HG03025 (cell line): ENCODE results near the gene ZCCHC17.
"Not testable (repeated sequence)": the region's sequence is repeated elsewhere in the genome, so short reads cannot be mapped to it uniquely, and the experiment has no call there.

Experiments
- ATAC-seq: cut with Tn5 transposase; IDR thresholded peaks from one replicate; pipeline ENCODE4 v1.9.1; 2021; ENCODE audit warnings: mild to moderate bottlenecking, moderate library complexity; ENCODE audit not compliant: unreplicated experiment, low FRiP score

The ZCCHC17 gene, protein sequence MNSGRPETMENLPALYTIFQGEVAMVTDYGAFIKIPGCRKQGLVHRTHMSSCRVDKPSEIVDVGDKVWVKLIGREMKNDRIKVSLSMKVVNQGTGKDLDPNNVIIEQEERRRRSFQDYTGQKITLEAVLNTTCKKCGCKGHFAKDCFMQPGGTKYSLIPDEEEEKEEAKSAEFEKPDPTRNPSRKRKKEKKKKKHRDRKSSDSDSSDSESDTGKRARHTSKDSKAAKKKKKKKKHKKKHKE

DNA sequence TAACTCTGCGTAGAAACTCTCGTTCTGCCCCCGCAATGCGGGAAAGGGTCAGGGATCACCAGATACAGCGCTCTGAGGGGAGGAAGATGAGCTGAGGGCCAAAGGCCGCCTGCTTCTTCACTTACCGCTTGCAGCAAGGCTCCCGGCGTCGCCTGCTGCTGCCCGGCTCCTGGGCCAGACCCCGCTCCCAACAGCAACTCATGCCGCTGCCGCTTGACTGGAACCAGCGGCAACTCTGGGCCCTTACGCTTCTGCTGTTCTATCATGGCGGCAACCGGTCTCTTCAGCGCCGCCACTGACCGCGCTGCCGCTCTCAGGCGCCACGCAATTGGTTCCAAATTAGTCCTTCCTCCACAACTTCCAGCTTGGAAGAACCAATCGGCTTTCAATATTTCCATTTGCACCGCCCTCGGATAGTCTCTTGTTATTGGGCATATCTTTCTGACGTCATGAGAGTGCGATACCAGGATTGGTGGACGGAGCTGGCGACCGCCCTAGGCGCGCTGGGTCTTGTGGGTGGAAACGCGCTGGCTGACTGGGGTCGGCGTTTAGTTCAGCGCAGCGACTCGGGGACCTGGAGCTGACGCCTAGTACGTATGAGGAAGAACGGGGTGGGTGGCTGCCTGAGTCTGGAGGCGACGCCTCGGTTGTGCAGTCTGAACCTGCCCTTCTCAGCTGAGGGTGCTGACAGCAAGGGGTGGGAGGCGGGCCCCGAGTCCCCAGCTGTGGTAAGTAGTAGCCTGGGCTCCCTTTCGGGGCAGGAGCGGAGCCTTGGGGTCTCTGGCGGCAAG, at the start of gene ZCCHC17, which contains the start of gene SNRNP40:
ZCCHC17 (plus strand) TSS at position 547 of the 791 bp plus-strand sequence. CDS start 13,067 bp downstream, outside the sequence.
SNRNP40 (minus strand) TSS at position 303 of the 791 bp plus-strand sequence; CDS start at position 266, 37 bp downstream.
- ATAC-seq, result peak; percentile 86

DNA sequence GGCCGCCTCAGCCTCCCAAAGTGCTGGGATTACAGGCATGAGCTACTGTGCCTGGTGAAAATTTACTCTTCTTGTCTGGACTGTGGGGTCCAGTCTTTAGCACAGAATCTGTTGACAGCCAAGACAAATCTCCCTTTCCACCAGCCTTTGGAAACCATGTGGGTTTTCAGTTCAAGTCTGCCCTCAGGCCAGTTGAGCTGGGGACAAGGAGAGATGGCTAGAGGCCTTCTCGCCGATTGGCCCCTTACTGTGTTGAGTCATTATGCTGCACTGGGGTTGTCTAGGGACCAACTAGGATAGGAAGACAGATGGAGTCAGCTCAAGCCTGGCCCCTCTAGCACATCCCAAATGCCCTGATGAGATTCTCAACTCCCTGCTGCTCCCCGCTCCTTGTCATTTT, 48.6 kb upstream of the ZCCHC17 start:
- ATAC-seq, result no peak

DNA sequence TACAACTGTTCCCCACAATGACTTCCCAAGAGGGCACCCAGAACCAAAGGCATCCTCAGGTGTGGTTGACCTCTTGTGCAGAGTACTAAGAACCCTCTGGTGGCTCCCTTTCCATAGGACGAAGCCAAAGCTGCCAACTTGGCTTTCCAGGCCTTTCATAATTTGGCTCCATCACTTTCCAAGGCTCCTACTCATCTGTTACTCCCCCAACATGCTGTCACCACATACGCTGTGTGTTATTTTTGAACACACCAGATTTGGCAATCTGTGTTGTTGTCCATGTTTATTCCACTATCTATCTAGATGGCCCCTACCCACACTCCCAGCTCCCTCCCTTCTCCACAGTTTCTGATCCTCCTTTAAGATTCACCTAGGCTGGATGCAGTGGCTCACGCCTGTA, 47.0 kb upstream of the ZCCHC17 start:
- no peak for ATAC-seq

DNA sequence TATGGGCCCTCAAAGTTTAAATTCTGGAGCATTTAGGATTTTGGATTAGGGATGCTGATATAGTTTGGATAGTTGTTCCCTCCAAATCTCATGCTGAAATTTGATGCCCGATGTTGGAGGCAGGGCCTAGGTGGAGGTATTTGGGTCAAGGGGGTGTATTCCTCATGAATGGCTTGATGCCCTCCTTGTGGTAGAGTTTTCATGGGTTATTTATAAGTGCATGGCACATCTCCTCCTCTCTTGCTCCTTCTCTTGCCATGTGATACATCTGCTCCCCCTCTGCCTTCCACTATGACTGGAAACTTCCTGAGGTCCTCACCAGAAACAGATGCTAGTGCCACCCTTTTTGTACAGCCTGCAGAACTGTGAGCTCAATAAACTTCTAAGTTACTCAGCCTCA, 39.6 kb upstream of the ZCCHC17 start:
- ATAC-seq, result no peak

DNA sequence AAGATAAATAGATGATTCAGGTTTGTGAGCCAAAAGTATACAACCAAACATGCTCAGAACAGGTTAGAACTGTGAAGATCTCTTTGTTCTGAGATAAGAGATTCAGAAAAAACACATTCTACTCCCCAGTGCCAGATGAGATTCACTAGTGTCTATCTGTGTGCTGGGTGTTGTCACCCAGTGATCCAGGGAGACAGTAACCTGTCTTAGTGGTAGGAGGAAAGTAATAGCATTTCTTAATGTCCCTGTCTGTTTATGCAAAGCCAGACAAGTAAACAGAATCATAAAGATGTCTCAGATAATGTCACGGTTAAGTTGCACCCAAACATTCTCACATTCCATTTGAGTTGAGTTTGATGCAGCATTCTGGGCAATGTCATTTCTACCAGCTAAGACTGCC, 38.3 kb upstream of the ZCCHC17 start:
- no peak for ATAC-seq

DNA sequence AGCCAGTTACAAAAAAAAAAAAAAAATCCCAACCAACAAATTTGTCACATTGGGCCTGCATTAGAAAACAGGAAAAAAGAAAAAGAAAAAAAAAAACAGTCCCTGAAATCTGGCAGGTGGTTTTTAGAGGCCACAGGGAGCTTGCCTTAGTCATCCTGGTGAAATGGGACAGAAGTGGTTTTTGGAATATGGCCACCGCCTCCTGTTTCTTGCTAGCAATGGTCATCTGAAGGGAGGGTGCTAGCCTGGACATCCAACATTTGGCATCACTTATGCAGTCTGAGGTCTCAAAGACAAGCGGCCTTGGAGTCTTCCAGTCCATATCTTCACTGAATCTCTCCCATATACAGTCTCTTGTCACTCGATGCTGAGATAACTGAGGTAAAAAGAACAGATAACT, 37.1 kb upstream of the ZCCHC17 start:
- no peak for ATAC-seq

DNA sequence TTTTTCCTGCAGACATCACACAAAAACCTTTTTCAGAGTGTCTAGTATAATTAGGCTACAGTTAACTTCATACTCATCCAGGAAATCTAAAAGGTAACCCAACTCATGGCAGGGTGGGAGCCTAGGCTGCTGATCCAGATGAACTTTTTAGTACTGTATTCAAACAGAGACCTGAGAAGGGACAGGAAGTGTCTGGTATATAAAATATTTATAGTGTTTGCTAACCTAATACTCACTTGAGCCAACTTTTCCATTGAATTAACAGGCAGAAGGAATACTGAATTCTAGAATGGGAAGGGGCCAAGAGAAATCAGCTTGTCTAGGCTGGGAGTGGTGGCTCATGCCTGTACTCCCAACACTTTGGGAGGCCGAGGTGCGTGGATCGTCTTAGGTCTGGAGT, 34.9 kb upstream of the ZCCHC17 start:
- no peak for ATAC-seq

DNA sequence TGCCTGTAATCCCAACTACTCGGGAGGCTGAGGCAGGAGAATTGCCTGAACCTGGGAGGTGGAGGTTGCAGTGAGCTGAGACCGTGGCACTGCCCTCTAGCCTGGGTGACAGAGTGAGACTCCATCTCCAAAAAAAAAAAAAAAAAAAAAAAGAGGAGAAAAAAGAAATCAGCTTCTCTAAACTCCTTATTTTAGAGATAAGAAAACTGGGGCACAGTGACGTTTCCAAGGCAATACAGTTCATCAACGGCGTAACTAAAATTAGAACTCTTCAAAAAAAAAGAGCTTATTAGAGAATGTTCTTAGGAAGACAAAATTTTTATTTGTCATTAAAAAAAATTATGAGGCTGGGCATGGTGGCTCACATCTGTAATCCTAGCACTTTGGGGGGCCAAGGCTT, 34.4 kb upstream of the ZCCHC17 start:
- not testable (repeated sequence) for ATAC-seq

DNA sequence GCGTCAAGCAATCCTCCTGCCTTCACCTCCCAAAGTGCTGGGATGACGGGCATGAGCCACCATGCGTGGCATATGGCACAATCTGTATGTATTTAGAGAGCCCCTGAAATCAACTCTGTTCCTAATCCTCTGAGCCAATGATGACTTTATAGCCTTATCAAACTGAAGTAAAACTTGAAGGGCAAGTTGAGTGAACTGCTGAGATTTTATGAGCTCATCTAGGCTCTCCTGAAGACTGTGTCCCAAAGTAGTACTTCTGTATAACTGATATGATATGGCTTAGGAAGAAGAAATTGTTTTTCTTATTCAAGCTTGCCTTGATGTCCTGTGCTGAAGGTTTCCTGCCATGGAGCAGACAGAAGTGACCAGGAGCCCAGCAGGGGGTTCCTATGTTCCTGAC, 33.4 kb upstream of the ZCCHC17 start:
- ATAC-seq, result no peak

DNA sequence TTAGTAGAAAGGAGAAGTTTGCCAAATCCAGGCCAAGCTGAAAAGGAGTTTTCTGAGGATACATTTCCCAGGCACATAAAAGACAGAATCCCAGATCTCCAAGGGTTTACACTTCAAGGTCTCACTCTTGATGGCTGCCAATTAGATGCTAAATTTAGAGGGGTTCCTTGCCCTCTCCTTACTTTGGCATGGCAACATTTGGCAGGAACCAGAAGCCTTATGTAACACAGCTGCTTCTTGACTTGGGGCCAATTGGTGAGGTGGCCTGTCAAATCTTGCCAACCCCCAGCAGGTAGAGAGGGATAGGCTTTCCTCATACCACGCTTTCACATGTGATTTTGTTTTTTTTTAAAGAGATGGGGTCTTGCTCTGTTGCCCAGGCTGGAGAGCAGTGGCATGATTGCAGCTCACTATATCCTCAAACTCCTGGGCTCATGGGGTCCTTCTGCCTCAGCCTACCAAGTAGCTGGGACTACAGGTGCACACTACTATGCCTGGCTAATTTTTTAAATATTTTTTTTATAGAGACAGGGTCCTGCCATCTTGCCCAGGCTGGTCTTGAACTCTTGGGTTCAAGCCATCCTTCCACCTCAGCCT, 31.9 kb upstream of the ZCCHC17 start:
- no peak for ATAC-seq

DNA sequence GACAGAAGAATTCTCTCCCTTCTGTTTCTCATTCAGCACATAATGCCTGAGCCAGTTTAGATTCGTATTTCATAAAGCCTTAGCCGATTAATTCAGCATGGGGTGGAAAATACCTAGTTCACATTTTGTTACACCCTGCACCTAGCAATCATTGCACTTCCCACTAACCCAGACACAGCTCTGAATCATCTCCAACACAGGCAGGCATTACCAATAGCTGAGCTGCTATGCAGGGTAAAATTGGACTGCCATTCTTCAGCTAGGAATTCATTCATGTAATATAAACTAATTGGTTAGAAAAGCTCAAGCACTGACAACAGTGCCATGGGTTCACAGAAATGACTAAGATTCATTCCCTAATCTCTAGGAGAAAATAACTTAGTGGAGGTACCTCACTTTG, 30.3 kb upstream of the ZCCHC17 start:
- ATAC-seq, result no peak

DNA sequence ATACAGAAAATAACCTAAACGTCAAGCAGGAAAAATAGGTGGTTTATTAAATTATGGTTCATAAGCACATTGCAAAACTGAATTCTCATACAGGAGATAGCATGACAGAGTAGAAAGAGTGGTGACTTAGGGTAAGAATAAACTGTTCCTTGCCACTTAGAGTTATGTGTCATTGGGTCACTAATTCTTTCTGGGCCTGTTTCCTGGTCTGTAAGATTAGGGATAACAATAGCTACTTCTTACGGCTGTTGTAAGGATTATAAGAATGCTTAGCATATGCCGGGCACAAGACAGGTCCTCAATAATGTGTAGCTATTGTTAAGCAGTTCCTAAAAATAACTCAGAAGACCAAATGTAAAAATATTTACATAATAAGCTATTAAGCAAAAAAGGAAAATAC, 24.5 kb upstream of the ZCCHC17 start:
- no peak for ATAC-seq

DNA sequence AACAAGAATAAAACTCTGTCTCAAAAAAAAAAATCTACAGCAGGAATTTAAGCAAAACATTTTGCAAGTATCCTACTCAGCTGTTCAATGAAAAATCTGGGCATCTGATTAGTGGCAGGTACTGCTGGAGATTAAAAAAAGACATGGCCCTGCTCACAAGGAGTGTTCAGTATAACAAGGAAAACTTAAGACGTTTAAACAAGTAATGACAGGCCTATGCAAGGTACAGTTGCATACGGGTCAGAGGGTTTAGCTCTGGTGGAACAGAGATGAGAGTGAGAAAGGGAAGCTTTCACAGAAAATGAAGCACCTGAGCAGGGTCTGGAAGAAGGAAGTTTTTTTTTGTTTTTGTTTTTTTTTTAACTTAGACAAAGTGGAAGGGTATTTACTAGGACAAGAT, 23.2 kb upstream of the ZCCHC17 start:
- ATAC-seq, result no peak

DNA sequence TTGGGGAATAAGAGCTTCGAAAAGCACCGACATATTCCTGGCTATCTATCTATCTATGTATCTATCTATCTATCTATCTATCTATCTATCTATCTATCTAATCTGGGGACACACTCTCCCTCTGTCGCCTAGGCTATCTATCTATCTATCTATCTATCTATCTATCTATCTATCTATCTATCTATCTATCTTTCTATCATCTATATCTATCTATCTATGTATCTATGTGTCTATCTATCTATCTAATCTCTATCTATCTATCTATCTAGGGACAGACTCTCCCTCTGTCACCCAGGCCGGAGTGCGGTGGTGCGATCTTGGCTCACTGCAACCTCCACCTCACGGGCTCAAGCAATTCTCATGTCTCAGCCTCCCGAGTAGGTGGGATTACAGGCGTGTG, 14.4 kb upstream of the ZCCHC17 start:
- ATAC-seq, result not testable (repeated sequence)

DNA sequence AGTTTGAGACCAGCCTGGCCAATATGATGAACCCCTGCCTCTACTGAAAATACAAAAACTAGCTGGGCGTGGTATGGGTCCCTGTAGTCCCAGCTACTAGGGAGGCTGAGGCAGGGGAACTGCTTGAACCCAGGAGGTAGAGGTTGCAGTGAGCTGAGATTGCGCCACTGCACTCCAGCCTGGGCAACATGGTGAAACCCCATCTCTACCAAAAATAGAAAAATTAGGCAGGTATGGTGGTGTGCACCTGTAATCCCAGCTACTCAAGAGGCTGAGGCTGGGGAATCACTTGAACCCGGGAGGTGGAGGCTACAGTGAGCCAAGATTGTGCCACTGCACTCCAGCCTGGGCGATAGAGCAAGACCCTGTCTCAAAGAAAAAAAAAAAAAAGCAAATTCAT, 9.0 kb upstream of the ZCCHC17 start:
- ATAC-seq, result not testable (repeated sequence)

DNA sequence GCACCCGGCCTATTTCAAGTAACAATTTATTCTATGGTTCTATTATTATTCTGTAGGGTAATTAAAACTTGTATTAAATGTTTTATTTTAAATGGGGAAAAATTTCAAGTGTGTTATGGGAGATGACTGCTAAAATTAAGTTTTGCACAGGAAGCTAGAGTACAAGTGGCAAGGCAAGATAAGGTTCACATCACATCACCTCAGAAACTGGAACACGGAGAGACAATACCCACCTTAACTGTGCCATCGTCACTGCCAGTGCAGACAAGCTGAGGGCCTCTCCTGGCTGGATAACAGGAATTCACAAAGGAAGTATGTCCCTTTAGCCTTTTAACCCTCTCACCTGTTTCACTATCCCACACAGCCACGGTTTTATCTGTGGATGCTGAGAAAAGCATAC, 7.8 kb upstream of the ZCCHC17 start:
- no peak for ATAC-seq

DNA sequence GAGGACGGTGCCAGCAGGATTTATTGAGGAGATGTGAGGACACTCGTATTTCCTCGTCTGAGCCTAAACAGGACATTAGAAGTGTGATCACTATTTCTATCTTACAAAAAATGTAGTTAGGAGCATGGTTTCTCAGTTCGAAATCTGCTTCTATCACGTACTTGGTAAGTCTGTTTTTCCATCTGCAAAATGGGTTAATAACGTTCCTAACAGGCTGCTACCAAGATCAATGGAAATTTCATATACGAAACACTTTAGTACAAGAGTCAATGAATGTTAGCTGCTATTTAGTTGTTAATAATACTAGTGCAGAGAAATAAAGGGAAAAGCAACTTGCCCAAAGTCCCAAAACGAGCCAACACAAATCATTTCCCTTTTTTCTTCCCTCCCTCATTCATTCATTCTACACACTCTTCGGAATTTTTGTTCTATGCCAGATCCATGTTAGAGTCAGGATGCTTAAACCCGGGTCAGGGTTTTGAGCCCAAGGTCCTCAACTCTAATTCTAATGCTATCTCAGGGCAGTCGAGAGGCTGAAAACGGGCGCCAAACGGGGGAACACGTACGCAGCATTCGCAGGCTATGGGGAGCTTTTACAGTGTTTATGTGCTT, 852 bp upstream of the ZCCHC17 start:
- ATAC-seq, result no peak

DNA sequence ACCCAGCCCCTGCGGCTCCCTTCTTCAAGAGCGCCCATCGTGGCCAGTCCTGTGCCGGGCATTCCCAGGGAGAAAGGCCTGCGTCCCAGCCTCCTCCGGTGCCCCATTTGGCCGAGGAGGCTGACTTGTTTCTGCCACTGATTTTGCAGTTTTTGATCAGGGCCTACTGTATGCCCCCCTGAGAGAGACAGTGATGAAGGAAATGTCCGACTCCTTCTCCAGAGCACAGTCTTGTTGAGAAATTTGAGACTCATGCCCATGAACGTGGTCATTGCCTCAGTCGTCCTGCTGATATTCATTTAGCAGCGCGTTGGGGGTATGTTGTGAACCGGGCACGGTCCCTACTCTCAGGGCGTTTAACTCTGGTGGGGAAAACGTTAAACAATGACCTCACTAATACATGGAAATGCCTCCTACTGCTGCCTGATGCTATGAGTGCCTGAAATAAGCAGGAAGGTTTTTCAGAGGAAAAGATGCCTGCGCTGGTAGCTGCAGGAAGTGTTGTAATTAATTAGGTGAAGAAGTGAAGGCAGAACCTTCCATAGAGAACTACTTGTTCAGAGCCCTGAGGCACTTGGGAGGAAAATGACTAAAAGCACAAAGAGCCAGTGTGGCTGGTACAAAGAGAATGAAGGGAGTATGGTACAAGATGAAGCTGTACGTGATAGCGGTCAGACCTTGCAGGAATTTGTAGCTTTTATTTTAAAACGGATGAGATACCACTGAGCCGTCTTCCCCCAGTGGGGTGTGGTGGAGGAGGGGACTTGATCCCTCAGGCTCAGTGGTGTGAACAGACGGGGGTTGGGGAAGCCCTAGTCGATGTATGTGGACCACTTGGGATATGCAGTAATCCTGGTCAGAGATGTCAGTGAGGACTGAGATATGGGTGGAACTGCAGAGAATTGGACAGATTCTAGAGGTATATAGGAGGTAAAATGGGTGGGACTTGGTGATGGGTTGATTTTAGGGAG, 730 bp downstream of the ZCCHC17 start:
- no peak for ATAC-seq

DNA sequence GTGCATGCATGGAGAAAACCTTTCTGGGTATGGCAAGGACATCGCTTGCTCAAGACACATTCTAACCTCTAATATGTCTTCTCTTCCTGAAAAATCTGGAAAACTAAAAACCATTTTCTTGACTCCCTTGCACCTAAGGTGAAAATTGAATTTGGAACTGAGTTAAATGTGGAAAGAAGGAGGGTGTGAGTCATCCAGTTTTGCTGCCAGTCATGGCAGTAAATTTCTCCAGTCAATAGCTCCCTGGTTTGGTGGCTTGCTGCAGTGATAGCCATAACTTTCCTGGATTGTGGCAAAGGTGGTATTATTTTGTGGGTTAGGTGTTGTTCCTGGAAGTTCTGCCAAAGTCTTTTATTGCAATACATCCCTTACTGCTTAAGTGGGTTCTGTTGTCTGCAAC, 2.5 kb downstream of the ZCCHC17 start:
- ATAC-seq, result no peak

DNA sequence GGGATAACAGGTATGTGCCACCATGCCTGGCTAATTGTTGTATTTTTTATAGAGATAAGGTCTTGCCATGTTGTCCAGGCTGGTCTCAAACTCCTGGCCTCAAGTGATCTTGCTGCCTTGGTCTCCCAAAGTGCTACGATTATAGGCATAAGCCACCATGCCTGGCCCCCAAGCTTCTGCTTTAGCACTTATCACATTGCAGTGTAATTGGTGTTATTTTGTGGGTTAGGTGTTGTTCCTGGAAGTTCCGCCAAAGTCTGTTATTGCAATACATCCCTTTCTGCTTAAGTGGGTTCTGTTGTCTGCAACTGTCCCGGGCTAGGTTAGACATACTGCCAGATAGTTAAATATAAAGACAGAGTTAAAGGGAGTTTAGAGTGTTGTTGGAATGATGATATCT, 3.4 kb downstream of the ZCCHC17 start:
- no peak for ATAC-seq
